PC-3 (cell line): ENCODE results near the gene STIM1. TPM values are rescaled to one million over a fixed set of nuclear protein-coding genes. Genes with fewer than 3 reads are reported as not detected.

Source experiments
- ATAC-seq: fragments of 200-7000 bp; cut with Tn5 transposase; 2 replicates; pipeline ENCODE4 v1.9.1; 2020; ENCODE audit warnings: mild to moderate bottlenecking, moderate library complexity
- BruUV-seq: library from RNA; stranded (reverse); fragments of 400-500 nt; replicated peaks from 2 replicates; lab custom pipeline; 2021; lab: Mats Ljungman, UMichigan
- CTCF ChIA-PET: fragments of 300-600 bp; sonication (Branson Sonifier 250); formaldehyde crosslinking; loops from one replicate; lab custom pipeline; 2022; ENCODE audit warnings: antibody characterized with exemption; lab: Charles Lee
- POLR2A ChIA-PET: fragments of 300-600 bp; sonication (Branson Sonifier 250); formaldehyde crosslinking; loops from one replicate; lab custom pipeline; 2022; ENCODE audit warnings: antibody characterized with exemption; ENCODE audit not compliant: unreplicated experiment; lab: Charles Lee
- DNase-seq: peaks from one replicate; pipeline ENCODE4 v3.0.0-alpha.2; 2015
- H2AFZ ChIP-seq: fragments of 300-600 bp; sonication (generic); 2 replicates; pipeline ENCODE4 v1.6.0; 2016; ENCODE audit warnings: antibody characterized with exemption, low read length
- H3F3A ChIP-seq: fragments of 300-600 bp; sonication (generic); one replicate; pipeline ENCODE4 v1.6.0; 2017; ENCODE audit warnings: antibody characterized with exemption, low read length, control low read depth, mild to moderate bottlenecking; ENCODE audit not compliant: unreplicated experiment
- H3K27ac ChIP-seq: fragments of 300-600 bp; sonication (generic); 2 replicates; pipeline ENCODE4 v1.5.1; 2016; ENCODE audit warnings: mild to moderate bottlenecking, low read length
- H3K27me3 ChIP-seq: fragments of 300-600 bp; sonication (generic); 2 replicates; pipeline ENCODE4 v1.6.1; 2016; ENCODE audit warnings: low read length, mixed read lengths
- H3K36me3 ChIP-seq: fragments of 300-600 bp; sonication (generic); 2 replicates; pipeline ENCODE4 v1.6.1; 2016; ENCODE audit warnings: low read depth, mixed run types, low read length, mixed read lengths
- H3K4me1 ChIP-seq: fragments of 300-600 bp; sonication (generic); 2 replicates; pipeline ENCODE4 v1.5.1; 2016; ENCODE audit warnings: low read length; ENCODE audit not compliant: insufficient read depth
- H3K4me2 ChIP-seq: fragments of 300-600 bp; sonication (generic); 2 replicates; pipeline ENCODE4 v1.6.0; 2016; ENCODE audit warnings: low read length
- H3K4me3 ChIP-seq: fragments of 300-600 bp; sonication (generic); 2 replicates; pipeline ENCODE4 v1.5.1; 2016; ENCODE audit warnings: mild to moderate bottlenecking, low read length, mixed read lengths
- H3K79me2 ChIP-seq: fragments of 300-600 bp; sonication (generic); 2 replicates; pipeline ENCODE4 v1.6.1; 2017; ENCODE audit warnings: low read length, mixed read lengths
- H3K9ac ChIP-seq: fragments of 300-600 bp; sonication (generic); 2 replicates; pipeline ENCODE4 v1.6.0; 2016; ENCODE audit warnings: mild to moderate bottlenecking, low read length
- H3K9me2 ChIP-seq: fragments of 300-600 bp; sonication (generic); replicated peaks from 2 replicates; pipeline ENCODE4 v1.6.1; 2016; ENCODE audit warnings: mixed run types, low read length, mixed read lengths
- H3K9me3 ChIP-seq: fragments of 300-600 bp; sonication (generic); 2 replicates; pipeline ENCODE4 v1.6.1; 2016; ENCODE audit warnings: low read length, mixed read lengths
- H4K20me1 ChIP-seq: fragments of 300-600 bp; sonication (generic); 2 replicates; pipeline ENCODE4 v1.6.1; 2016; ENCODE audit warnings: low read length, mixed read lengths
- EZH2 ChIP-seq: fragments of 300-600 bp; sonication (generic); IDR thresholded peaks from one replicate; pipeline ENCODE4 v1.6.1; 2017; ENCODE audit warnings: antibody characterized with exemption, mild to moderate bottlenecking, low read length; ENCODE audit not compliant: unreplicated experiment
- EZH2phosphoT487 ChIP-seq: fragments of 300-600 bp; sonication (generic); IDR thresholded peaks from 2 replicates; pipeline ENCODE4 v1.6.1; 2018; ENCODE audit warnings: mild to moderate bottlenecking, antibody characterized with exemption, low read length, borderline replicate concordance
- intact Hi-C: fragments of 100-400 bp; cut with micrococcal nuclease; formaldehyde crosslinking; loops from 2 replicates; pipeline ENCODE4 v1.9.0; 2023
- total RNA-seq: library from RNA; depleted of rRNA; stranded (reverse); fragments of >200 nt; gene quantifications from 2 replicates; pipeline ENCODE4 v1.2.3, GENCODE V29; 2014
- TF ChIP-seq, protein P1 (sequence below): fragments of 300-600 bp; sonication (generic); conservative IDR thresholded peaks from 2 replicates; pipeline ENCODE4 v1.5.1; 2017; ENCODE audit warnings: antibody characterized with exemption, low read depth, mild to moderate bottlenecking, low read length

The STIM1 gene
- total RNA-seq, 1 experiment from 2014 or later: 22.8 TPM

GRCh38 chr11:4086575-4087353, 231.3 kb downstream of the STIM1 start:
- DNase-seq (no peak), ATAC-seq (no peak)
- intact Hi-C loops: no loop called here
- no peak overlapping the region for H3K4me3 ChIP-seq
- H3K9ac ChIP-seq: no peak overlapping the region
- no peak overlapping the region for H2AFZ ChIP-seq
- H3K27me3 ChIP-seq: no peaks in the 10 kb centered on the region
- ChIA-PET CTCF (no interaction called here), POLR2A (no interaction called here)
- H3K36me3 ChIP-seq: 0 out of 2 replicates have a peak, but pooled peaks cover 3% of the 10 kb centered on the region
- TF ChIP-seq EZH2 (no peak), EZH2phosphoT487 (no peak)
- TF ChIP-seq, protein P1, sequence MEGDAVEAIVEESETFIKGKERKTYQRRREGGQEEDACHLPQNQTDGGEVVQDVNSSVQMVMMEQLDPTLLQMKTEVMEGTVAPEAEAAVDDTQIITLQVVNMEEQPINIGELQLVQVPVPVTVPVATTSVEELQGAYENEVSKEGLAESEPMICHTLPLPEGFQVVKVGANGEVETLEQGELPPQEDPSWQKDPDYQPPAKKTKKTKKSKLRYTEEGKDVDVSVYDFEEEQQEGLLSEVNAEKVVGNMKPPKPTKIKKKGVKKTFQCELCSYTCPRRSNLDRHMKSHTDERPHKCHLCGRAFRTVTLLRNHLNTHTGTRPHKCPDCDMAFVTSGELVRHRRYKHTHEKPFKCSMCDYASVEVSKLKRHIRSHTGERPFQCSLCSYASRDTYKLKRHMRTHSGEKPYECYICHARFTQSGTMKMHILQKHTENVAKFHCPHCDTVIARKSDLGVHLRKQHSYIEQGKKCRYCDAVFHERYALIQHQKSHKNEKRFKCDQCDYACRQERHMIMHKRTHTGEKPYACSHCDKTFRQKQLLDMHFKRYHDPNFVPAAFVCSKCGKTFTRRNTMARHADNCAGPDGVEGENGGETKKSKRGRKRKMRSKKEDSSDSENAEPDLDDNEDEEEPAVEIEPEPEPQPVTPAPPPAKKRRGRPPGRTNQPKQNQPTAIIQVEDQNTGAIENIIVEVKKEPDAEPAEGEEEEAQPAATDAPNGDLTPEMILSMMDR: no peak
- H3K79me2 ChIP-seq: no peaks in the 10 kb centered on the region
- no peak overlapping the region for H3K4me2 ChIP-seq
- no peak overlapping the region for H3K27ac ChIP-seq
- H3F3A ChIP-seq: no peaks in the 10 kb centered on the region
- H3K9me2 ChIP-seq: no peaks in the 10 kb centered on the region
- no peaks in the 10 kb centered on the region for H4K20me1 ChIP-seq
- H3K9me3 ChIP-seq: no peaks in the 10 kb centered on the region
- H3K4me1 ChIP-seq: no peaks in the 10 kb centered on the region
- BruUV-seq: no TSS peak

DNA sequence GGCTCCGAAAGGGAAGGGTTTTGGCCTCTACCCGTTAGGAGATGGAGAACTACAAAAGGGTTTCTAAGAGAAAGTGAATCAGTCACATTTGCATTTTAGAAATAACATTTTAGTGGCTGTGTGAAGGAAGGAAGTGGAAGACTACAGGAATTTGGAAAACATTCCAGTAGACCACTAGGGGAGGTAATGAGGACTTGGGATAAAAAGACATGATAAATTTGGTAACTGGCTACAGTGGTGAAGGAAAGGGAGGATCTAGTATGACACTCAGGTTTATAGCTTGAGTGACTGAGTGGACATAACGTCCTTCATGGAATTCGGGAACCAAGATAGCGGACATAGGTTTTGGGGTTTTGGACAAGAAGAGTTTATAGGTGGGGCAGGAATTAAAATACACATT, 232.1 kb downstream of the STIM1 start:
- Histone ChIP-seq H3K4me1 (no peaks in the 10 kb centered on the region), H3K9me3 (no peaks in the 10 kb centered on the region), H3K4me2 (no peak overlapping the region), H3K27ac (no peak overlapping the region), H3K79me2 (no peaks in the 10 kb centered on the region), H3F3A (no peaks in the 10 kb centered on the region), H3K4me3 (no peak overlapping the region), H3K9me2 (no peaks in the 10 kb centered on the region), H3K36me3 (0 out of 2 replicates have a peak, but pooled peaks cover 3% of the 10 kb centered on the region), H2AFZ (no peak overlapping the region), H3K9ac (no peak overlapping the region), H4K20me1 (no peaks in the 10 kb centered on the region), H3K27me3 (no peaks in the 10 kb centered on the region)
- ChIA-PET POLR2A (no interaction called here), CTCF (no interaction called here)
- DNase-seq: peak; percentile 10
- BruUV-seq: no TSS peak
- no peak for ATAC-seq
- TF ChIP-seq, protein P1: peak; percentile 42; the same call in 1 of the 2 replicates
- no peak for TF ChIP-seq EZH2
- intact Hi-C loops: no loop called here

DNA sequence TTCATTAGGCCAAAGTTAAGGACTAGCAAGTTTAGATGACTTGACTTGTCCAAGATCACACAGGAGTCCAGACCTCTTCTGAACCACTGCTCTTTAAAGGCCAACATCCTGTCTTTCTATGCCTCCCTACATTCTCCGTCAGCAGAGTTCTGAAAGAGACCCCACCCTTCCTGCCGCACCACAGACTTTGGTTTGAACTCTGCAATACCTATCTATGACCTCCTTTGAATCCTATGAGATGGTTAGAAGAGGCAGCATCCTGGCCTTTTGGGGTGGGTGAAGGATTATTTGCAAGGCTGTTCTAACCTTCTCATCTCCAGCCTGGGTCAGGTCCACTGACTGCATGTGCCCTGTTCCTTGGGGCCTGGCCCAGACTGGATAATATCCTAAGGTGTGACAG, 234.8 kb downstream of the STIM1 start:
- Histone ChIP-seq H3K4me3 (no peak overlapping the region), H4K20me1 (no peaks in the 10 kb centered on the region), H3K36me3 (no peaks in the 10 kb centered on the region), H2AFZ (no peak overlapping the region), H3K9me2 (no peaks in the 10 kb centered on the region), H3F3A (no peaks in the 10 kb centered on the region), H3K4me2 (no peak overlapping the region), H3K9me3 (no peaks in the 10 kb centered on the region), H3K79me2 (peaks cover 19% of the 10 kb centered on the region), H3K27ac (no peak overlapping the region), H3K9ac (no peak overlapping the region), H3K4me1 (peaks cover 4% of the 10 kb centered on the region; the same call in 1 of the 2 replicates), H3K27me3 (no peaks in the 10 kb centered on the region)
- DNase-seq (no peak), ATAC-seq (no peak)
- no TSS peak for BruUV-seq
- intact Hi-C loops: no loop called here
- TF ChIP-seq EZH2 (no peak), EZH2phosphoT487 (no peak)
- TF ChIP-seq, protein P1: no peak
- POLR2A ChIA-PET: no interaction called here
- CTCF ChIA-PET: no interaction called here
